NT2/D1 (cell line): Measurements from ENCODE around the gene CCR2.

Experiments
- SUZ12 ChIP-seq: IDR thresholded peaks from 2 replicates; pipeline ENCODE4 v1.6.1; 2011; ENCODE audit not compliant: insufficient read length, insufficient read depth; ENCODE audit errors: extremely low read depth
- YY1 ChIP-seq: IDR thresholded peaks from 2 replicates; pipeline ENCODE4 v1.6.1; 2011; ENCODE audit not compliant: insufficient read length, insufficient read depth
- ZNF274 ChIP-seq: IDR thresholded peaks from 2 replicates; pipeline ENCODE4 v1.6.1; 2011; ENCODE audit warnings: mild to moderate bottlenecking, low read depth, low read length

DNA sequence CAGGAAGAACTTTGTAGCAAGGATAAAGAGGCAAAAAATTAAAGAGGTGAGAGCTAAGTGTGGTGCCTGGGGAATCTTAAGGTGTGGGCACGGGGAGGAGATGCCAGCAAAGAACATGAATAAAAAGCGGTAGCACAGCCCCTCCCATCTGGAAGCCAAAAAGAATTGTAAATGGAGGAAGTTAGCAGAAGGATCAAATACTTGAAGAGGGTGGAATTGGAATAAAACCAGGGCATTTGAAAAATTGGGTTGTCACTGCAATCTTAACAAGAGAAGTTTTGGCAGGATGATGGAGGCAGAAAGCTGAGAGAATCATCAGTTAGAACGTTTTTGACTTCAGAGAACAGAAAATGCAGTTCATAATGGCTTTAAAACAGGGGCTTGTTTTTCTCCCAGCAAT lies 2.4 kb downstream of the CCR2 start:
- TF ChIP-seq YY1 = no peak
- no peak for TF ChIP-seq ZNF274
- no peak for TF ChIP-seq SUZ12
